HG02973 (cell line): ENCODE results near the gene KRTAP9-8.
"Not testable (repeated sequence)": the region's sequence is repeated elsewhere in the genome, so short reads cannot be mapped to it uniquely, and the experiment has no call there.

ENCODE experiments used
- ATAC-seq: cut with Tn5 transposase; IDR thresholded peaks from one replicate; pipeline ENCODE4 v1.9.1; 2021; ENCODE audit warnings: moderate library complexity; ENCODE audit not compliant: unreplicated experiment

The KRTAP9-8 gene, protein sequence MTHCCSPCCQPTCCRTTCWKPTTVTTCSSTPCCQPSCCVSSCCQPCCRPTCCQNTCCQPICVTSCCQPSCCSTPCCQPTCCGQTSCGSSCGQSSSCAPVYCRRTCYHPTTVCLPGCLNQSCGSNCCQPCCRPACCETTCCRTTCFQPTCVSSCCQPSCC

DNA sequence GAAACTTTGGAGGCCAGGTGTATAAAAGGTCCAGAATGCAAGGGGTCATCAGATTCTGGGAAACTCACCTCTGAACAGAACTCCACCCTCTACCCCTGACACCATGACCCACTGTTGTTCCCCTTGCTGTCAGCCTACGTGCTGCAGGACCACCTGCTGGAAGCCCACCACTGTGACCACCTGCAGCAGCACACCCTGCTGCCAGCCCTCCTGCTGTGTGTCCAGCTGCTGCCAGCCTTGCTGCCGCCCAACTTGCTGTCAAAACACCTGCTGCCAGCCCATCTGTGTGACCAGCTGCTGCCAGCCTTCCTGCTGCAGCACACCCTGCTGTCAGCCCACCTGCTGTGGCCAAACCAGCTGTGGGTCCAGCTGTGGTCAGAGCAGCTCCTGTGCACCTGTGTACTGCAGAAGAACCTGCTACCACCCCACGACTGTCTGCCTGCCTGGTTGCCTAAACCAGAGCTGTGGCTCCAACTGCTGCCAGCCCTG lies at the start of gene KRTAP9-8:
KRTAP9-8 (plus strand) TSS at position 51 of the 489 bp plus-strand sequence; CDS start at position 104, 53 bp downstream.
- not testable (repeated sequence) for ATAC-seq

GRCh38 chr17:41189837-41190318 lies 47.9 kb upstream of the KRTAP9-8 start, which contains the start of gene KRTAP9-1:
TSS of gene KRTAP9-1 (plus strand) at chr17:41189887. CDS start at chr17:41189887, 0 bp downstream.
- not testable (repeated sequence) for ATAC-seq

DNA sequence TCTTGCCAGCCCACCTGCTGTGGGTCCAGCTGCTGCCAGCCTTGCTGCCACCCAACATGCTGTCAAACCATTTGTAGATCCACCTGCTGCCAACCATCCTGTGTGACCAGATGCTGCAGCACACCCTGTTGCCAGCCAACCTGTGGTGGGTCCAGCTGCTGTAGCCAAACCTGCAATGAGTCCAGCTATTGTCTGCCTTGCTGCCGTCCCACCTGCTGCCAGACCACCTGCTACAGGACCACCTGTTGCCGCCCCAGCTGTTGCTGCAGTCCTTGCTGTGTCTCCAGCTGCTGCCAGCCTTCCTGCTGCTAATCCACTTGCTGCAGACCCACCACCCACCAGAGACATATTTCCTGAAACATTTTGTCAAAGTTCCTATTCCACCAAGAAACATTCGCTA lies 47.5 kb upstream of the KRTAP9-8 start:
- no peak for ATAC-seq

DNA sequence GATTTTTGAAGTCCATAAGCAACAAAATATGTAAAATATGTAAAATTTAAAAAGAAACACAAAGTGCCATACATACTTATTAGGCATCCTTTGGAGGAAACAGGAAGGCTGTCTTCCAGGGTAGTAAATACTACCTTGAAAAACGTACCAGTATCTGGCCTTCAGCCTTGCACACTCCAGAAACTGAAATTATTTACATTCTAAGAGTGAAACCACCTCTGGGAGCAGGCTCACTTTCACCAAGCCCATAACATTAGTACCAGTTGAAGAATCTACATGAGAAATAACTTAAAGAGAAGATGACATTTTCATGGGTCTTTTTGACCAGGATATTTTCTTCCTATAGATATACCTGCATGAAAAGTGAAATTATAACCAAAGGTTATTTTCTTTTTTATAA lies 41.7 kb upstream of the KRTAP9-8 start:
- no peak for ATAC-seq

- no peak for ATAC-seq
Observed at GRCh38 chr17:41199421-41200078, 38.2 kb upstream of the KRTAP9-8 start.

GRCh38 chr17:41211845-41212466 lies 25.8 kb upstream of the KRTAP9-8 start:
- no peak for ATAC-seq

GRCh38 chr17:41212524-41213169 lies 25.2 kb upstream of the KRTAP9-8 start:
- no peak for ATAC-seq

- ATAC-seq = no peak
Observed at GRCh38 chr17:41215681-41216080, 22.1 kb upstream of the KRTAP9-8 start.

DNA sequence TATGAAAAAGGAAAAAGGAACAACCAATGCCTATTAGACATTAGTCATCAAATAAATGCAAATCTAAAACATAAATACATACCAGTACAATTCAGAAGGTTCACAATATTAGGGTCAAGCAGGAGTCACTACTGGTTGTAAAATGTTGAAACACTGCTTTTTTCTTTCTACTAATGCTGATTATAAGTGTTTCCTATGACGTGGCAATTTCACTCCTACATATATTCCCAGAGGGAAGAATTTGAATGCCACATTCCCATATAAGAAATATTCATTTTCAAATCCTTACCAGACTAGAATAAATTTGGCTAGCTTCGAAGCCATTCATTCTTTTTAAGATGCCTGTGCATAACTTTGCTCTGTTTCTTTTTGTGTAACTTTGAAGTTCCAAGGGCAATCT lies 14.0 kb upstream of the KRTAP9-8 start:
- no peak for ATAC-seq

DNA sequence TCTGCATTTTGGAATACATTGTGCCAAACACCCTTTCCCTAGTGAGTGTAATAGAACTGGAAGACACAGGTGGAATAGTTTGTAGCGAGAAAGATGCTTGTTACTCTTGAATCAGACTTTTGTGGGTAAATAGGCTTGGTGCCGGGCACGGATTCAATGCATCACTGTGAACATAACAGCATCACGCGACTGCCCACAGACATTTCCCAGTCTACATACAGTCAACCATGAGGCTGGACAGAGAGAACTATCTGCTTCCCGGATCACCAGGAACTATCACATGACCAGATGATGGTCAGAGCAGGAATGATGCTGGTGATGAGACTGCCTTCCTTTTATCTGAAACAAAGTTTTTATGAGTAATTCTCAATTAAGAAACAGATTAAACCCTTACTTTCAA lies 11.7 kb upstream of the KRTAP9-8 start:
- no peak for ATAC-seq

DNA sequence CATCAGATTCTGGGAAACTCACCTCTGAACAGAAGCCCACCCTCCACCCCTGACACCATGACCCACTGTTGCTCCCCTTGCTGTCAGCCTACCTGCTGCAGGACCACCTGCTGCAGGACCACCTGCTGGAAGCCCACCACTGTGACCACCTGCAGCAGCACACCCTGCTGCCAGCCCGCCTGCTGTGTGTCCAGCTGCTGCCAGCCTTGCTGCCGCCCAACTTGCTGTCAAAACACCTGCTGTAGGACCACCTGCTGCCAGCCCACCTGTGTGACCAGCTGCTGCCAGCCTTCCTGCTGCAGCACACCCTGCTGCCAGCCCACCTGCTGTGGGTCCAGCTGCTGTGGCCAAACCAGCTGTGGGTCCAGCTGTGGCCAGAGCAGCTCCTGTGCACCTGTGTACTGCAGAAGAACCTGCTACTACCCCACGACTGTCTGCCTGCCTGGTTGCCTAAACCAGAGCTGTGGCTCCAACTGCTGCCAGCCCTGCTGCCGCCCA lies 11.2 kb upstream of the KRTAP9-8 start, which contains the start of gene KRTAP9-2:
KRTAP9-2 (plus strand) TSS at position 51 of the 498 bp plus-strand sequence; CDS start at position 58, 7 bp downstream.
- not testable (repeated sequence) for ATAC-seq

DNA sequence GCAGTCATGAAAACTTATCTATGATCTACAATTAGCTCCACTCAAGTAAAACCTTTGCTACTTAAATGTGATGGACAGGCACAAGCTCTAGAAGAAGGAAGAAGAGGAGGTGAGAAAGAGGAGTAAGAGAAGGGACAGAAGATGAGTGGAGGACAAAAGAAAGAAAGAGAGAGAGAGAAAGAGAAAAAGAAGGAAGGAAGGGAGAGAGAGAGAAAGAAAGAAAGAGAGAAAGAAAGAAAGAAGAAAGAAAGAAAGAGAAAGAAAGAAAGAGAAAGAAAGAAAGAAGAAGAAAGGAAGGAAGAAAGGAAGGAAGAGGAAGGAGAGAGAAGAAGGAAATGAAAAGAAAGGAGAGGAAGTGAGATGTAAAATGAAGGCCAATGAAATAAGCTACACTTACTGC lies 7.7 kb upstream of the KRTAP9-8 start:
- ATAC-seq = no peak

- ATAC-seq = no peak
Observed at GRCh38 chr17:41231731-41232130, 6.1 kb upstream of the KRTAP9-8 start.

DNA sequence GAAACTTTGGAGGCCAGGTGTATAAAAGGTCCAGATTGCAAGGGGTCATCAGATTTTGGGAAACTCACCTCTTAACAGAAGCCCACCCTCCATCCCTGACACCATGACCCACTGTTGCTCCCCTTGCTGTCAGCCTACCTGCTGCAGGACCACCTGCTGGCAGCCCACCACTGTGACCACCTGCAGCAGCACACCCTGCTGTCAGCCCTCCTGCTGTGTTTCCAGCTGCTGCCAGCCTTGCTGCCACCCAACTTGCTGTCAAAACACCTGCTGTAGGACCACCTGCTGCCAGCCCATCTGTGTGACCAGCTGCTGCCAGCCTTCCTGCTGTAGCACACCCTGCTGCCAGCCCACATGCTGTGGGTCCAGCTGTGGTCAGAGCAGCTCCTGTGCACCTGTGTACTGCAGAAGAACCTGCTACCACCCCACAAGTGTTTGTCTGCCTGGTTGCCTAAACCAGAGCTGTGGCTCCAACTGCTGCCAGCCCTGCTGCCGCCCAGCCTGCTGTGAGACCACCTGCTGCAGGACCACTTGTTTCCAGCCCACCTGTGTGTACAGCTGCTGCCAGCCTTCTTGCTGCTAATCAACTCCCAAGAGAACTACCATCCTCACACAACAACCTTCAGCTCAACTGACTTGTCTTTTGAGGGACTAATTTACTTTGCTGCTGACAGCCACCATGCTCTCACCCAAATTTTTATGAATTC lies 5.2 kb upstream of the KRTAP9-8 start, which contains the start of gene KRTAP9-3:
KRTAP9-3 (plus strand) TSS at position 51 of the 707 bp plus-strand sequence; CDS start at position 104, 53 bp downstream.
- not testable (repeated sequence) for ATAC-seq

DNA sequence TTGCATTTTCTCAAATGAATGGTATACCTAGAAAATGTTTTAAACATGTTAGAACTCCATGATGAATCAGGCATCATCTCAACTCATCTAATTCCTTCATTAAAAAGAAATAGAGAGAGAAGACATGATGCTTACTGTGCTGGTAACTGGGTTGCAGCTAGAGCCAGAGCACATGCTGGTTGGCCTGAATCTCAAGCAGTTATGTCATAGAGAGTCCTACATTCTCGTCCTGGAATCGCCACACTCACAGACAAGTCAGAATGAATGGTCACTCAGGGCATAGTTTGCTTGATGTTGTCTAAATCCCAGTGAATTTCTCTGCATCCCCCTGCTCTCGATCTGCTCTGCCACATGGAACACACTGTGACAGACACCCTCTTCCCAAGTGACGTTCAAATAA lies 683 bp upstream of the KRTAP9-8 start:
- not testable (repeated sequence) for ATAC-seq

- ATAC-seq = not testable (repeated sequence)
Observed at GRCh38 chr17:41246995-41247787, 9.4 kb downstream of the KRTAP9-8 start.

DNA sequence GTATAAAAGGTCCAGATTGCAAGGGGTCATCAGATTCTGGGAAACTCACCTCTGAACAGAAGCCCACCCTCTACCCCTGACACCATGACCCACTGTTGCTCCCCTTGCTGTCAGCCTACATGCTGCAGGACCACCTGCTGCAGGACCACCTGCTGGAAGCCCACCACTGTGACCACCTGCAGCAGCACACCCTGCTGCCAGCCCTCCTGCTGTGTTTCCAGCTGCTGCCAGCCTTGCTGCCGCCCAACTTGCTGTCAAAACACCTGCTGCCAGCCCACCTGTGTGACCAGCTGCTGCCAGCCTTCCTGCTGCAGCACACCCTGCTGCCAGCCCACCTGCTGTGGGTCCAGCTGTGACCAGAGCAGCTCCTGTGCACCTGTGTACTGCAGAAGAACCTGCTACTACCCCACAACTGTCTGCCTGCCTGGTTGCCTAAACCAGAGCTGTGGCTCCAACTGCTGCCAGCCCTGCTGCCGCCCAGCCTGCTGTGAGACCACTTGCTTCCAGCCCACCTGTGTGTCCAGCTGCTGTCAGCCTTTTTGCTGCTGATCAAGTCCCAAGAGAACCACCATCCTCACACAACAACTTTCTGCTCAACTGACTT lies 11.9 kb downstream of the KRTAP9-8 start, which contains the start of gene KRTAP9-4:
KRTAP9-4 (plus strand) TSS at position 51 of the 604 bp plus-strand sequence; CDS start at position 85, 34 bp downstream.
- not testable (repeated sequence) for ATAC-seq

DNA sequence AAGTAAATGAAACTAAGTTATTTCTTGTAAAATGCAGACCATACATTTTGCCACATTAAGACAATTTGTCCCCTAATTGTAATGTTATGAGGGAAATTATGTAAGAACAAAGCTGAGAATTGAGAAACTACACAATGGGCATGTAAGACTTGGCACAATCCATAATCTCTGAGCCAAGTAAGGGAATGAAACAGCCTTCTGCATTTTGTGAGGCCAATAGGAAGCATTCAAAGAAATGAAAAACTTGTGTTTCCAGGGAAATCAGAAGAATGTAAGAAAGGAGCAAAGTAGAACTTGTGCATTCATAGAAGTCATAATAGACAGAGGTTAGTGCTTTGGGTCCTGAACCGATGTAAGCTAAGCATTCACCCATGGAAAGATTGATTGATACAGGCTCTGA lies 13.5 kb downstream of the KRTAP9-8 start:
- no peak for ATAC-seq

DNA sequence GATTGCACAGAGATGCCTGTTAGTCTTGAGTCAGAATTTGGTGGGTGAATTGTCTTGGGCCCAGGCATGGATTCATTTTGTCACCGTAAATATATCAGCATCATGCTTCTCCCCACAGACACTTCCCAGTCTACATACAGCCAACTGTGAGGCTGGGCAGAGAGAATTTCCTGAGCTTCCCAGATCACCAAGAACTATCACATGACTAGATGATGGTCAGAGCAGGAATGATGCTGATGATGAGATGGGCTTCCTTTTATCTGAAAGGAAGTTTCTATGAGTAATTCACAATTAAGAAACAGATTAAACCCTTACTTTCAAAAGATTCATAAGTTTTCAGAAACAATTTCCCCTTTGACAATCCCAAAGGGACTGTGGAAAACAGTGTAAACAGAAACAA lies 17.1 kb downstream of the KRTAP9-8 start:
- ATAC-seq = no peak
